HG03280 (cell line): Measurements from ENCODE around the gene TAF1B.

Experiments used
- ATAC-seq: cut with Tn5 transposase; IDR thresholded peaks from one replicate; pipeline ENCODE4 v1.9.1; 2021; ENCODE audit warnings: mild to moderate bottlenecking, moderate library complexity; ENCODE audit not compliant: unreplicated experiment

TAF1B gene

DNA sequence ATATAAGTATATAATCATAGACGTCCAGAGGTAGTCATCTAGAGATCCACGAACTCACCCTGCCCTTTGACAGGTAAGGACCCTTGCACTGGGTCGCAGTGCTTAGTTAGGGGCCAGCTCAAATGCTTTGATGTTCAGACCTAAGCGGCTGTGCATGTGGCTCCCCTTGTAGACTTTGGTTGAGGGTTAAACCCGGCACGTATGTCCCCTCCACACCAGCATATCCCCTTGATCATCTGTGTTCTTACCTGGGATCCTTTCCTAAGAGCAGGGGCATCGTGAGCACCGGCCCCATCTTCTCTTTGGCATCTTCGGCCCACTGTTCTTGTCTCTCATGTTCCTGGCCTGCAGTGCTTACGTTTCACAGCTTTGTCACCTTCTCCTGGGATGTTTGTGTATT, 139.6 kb downstream of the TAF1B start:
- ATAC-seq = no peak

- ATAC-seq = no peak
Measured at GRCh38 chr2:9983401-9984216, 140.3 kb downstream of the TAF1B start.
